ENCODE data around the gene KRT7.

The KRT7 gene

GRCh38 chr12:52232674-52233461 lies at the start of gene KRT7:
KRT7 (plus strand) TSS chr12:52233243; CDS start chr12:52233297, 54 bp downstream.
- peak; percentile 83 for DNase-seq

GRCh38 chr12:52183544-52183910 lies 49.5 kb upstream of the KRT7 start:
- peak; percentile 76 for DNase-seq

- no peak for DNase-seq
Observed at GRCh38 chr12:52183971-52184370, 49.1 kb upstream of the KRT7 start.

- peak; percentile 66 for DNase-seq
Observed at GRCh38 chr12:52184813-52185212, 48.2 kb upstream of the KRT7 start.

- no peak for DNase-seq
Observed at GRCh38 chr12:52185400-52185967, 47.6 kb upstream of the KRT7 start.

GRCh38 chr12:52186118-52186840 lies 46.8 kb upstream of the KRT7 start:
- peak; percentile 98 for DNase-seq

GRCh38 chr12:52187206-52187605 lies 45.8 kb upstream of the KRT7 start:
- DNase-seq: no peak

- DNase-seq: no peak
Observed at GRCh38 chr12:52187640-52188039, 45.4 kb upstream of the KRT7 start.

- DNase-seq: no peak
Observed at GRCh38 chr12:52188658-52189057, 44.4 kb upstream of the KRT7 start.

- no peak for DNase-seq
Observed at GRCh38 chr12:52189376-52190174, 43.5 kb upstream of the KRT7 start.

- no peak for DNase-seq
Observed at GRCh38 chr12:52190860-52191729, 41.9 kb upstream of the KRT7 start.

- DNase-seq: peak; percentile 87
Observed at GRCh38 chr12:52191841-52192791, 40.9 kb upstream of the KRT7 start, which contains the start of gene KRT80. KRT80 (minus strand) TSS chr12:52192014; CDS start chr12:52191902, 112 bp downstream.

GRCh38 chr12:52193532-52193931 lies 39.5 kb upstream of the KRT7 start:
- no peak for DNase-seq

GRCh38 chr12:52193991-52194390 lies 39.1 kb upstream of the KRT7 start:
- peak; percentile 91 for DNase-seq

- peak; percentile 92 for DNase-seq
Observed at GRCh38 chr12:52195065-52195730, 37.8 kb upstream of the KRT7 start.

- DNase-seq: no peak
Observed at GRCh38 chr12:52197371-52198231, 35.4 kb upstream of the KRT7 start.

- no peak for DNase-seq
Observed at GRCh38 chr12:52198454-52199215, 34.4 kb upstream of the KRT7 start.

- peak; percentile 82 for DNase-seq
Observed at GRCh38 chr12:52199294-52199919, 33.6 kb upstream of the KRT7 start.
